Endothelial cell of umbilical vein (primary cell): ENCODE measurements around the gene TIMM50.

Experiments
- CTCF ChIP-seq, 2 donors: IDR thresholded peaks; 1 replicate in 1 of 2; 2 replicates in 1 of 2; pipeline ENCODE4 v1.5.1; 2011; ENCODE audit warnings: low read length in 2 of 2, mild to moderate bottlenecking in 2 of 2, moderate library complexity in 2 of 2, control low read depth in 1 of 2, inconsistent platforms in 1 of 2, low read depth in 1 of 2; ENCODE audit not compliant: insufficient read depth in 1 of 2; ENCODE audit errors: extremely low read depth in 1 of 2
- EZH2 ChIP-seq: IDR thresholded peaks from 2 replicates; pipeline ENCODE4 v1.6.1; 2012; ENCODE audit warnings: borderline replicate concordance, low read depth, mild to moderate bottlenecking, moderate library complexity, low read length, inconsistent platforms; ENCODE audit not compliant: severe bottlenecking
- FOS ChIP-seq: IDR thresholded peaks from 2 replicates; pipeline ENCODE4 v1.6.1; 2011; ENCODE audit warnings: mild to moderate bottlenecking, low read length, moderate library complexity, borderline replicate concordance; ENCODE audit not compliant: insufficient read depth
- JUN ChIP-seq: IDR thresholded peaks from 2 replicates; pipeline ENCODE4 v1.6.1; 2011; ENCODE audit warnings: borderline replicate concordance, low read depth; ENCODE audit not compliant: insufficient read length, insufficient read depth
- POLR2A ChIP-seq: IDR thresholded peaks from 2 replicates; pipeline ENCODE4 v1.6.1; 2012; ENCODE audit warnings: low read depth, mild to moderate bottlenecking, control low read depth, low read length
- POLR2AphosphoS5 ChIP-seq: IDR thresholded peaks from 2 replicates; pipeline ENCODE4 v1.6.1; 2012; ENCODE audit warnings: low read depth, mild to moderate bottlenecking, control low read depth, low read length, moderate library complexity; ENCODE audit not compliant: insufficient read depth
- TF ChIP-seq, protein P1 (sequence below): IDR thresholded peaks from 2 replicates; pipeline ENCODE4 v1.6.1; 2011; ENCODE audit not compliant: insufficient read depth, insufficient read length

DNA sequence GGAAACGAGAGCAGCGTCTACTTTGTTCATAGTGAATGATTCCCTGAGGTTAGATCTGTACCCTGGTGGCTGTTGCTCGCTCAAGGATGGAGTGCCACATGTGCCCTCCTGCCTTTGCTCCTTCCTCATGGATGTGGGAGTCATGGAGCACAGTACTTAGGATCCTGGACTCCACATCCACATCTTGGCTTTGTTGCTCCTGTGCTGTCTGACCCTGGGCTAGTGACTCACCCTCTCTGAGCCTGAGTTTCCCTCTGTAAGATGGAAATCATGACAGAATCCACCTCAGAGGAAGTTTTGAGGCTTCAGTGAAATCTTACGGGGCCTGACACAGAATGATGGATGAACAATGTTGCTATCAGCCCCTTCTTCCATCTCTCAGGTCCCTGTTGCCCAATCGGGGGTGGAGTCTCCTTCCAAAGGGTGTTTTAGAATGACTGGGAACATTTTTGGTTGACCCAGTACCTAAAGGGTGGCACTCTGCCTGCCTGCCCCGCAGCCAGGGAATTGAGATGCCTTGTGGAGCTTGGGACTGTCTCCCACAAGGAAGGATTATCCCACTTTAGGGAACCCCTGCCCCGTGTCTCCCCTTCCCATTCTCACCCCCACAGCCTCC is 9.8 kb upstream of the TIMM50 start:
- TF ChIP-seq CTCF (IDR thresholded peaks at IDR 0.05; ENCODE audit: extremely low read depth in 1 of 2, insufficient read depth in 1 of 2, low read depth in 1 of 2, low read length in 2 of 2) (no peak), POLR2A (no peak), POLR2AphosphoS5 (no peak), JUN (peak; percentile 3), EZH2 (no peak), FOS (no peak)
- TF ChIP-seq, protein P1, sequence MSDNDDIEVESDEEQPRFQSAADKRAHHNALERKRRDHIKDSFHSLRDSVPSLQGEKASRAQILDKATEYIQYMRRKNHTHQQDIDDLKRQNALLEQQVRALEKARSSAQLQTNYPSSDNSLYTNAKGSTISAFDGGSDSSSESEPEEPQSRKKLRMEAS, result no peak
